Ovary (tissue), 3 donors: ENCODE data around the gene ITSN2.

ENCODE experiments used
- POLR2A ChIP-seq: fragments of 450-650 bp; IDR thresholded peaks from one replicate; pipeline ENCODE4 v1.6.1; 2017; ENCODE audit warnings: antibody characterized with exemption, mild to moderate bottlenecking, moderate library complexity
- TF ChIP-seq, protein P1 (sequence below), 3 donors: fragments of 450-650 bp in 2 of 3; fragments of 200-600 bp in 1 of 3; IDR thresholded peaks; one replicate each; pipeline versions ENCODE4 v1.5.1 to v1.8.0; 2016 to 2022; ENCODE audit warnings: antibody characterized with exemption in 3 of 3, mild to moderate bottlenecking in 1 of 3
- donor health status: DM: no; HTN: no; CAD: no.

DNA sequence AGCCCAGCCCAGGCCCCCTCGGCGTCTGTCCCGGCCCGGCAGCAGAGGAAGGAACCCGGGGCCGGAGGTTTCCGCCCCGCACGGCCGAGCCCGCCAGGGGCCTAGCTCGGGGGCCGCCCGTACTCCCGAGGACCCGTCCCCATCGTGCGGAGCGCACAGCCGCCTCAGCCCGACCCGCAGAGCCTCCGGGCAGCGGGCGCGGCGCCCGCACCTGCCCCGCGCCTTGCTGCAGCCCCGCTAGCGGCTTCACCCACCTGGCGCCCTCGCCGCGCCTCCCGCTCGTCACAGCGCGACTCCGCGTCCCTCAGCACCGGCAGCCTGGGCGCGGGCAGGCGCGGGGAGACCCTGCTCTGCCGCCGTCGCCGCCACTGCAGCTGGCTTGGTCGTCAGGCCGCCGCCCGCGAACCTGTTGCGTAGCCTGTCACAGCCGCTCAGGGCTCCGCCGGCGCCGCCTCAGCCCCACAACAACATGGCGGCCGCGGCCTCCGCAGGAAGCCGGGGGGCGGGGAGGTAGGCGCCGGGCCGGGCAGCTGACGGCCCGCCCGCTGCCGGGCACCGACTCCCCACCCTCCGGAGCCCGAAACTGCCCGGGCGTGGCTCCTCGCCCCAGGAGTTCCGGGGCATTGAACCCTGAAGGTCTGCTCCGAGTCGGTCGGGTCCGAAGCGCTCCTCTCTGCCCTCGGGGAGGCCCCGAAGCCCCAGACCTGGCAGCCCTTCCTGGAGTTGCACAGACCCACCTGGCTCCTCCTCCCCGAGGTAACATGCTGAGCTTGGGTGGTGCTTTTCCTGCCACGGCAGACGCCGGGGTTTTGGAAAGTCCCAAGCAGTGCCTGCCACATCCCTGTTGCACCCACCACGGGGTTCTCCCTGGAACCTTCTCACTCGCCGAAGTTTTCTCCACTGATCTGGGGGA is at the start of gene ITSN2:
- TF ChIP-seq POLR2A, result peak; percentile 56
- TF ChIP-seq, protein P1, sequence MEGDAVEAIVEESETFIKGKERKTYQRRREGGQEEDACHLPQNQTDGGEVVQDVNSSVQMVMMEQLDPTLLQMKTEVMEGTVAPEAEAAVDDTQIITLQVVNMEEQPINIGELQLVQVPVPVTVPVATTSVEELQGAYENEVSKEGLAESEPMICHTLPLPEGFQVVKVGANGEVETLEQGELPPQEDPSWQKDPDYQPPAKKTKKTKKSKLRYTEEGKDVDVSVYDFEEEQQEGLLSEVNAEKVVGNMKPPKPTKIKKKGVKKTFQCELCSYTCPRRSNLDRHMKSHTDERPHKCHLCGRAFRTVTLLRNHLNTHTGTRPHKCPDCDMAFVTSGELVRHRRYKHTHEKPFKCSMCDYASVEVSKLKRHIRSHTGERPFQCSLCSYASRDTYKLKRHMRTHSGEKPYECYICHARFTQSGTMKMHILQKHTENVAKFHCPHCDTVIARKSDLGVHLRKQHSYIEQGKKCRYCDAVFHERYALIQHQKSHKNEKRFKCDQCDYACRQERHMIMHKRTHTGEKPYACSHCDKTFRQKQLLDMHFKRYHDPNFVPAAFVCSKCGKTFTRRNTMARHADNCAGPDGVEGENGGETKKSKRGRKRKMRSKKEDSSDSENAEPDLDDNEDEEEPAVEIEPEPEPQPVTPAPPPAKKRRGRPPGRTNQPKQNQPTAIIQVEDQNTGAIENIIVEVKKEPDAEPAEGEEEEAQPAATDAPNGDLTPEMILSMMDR (IDR thresholded peaks at IDR 0.05), result no peak
